OCI-LY7 (cell line): ENCODE data around the gene EPDR1. TPM values are rescaled to one million over a fixed set of nuclear protein-coding genes. Genes with fewer than 3 reads are reported as not detected.

Experiments
- BruUV-seq: library from RNA; stranded (reverse); fragments of 400-500 nt; replicated peaks from 2 replicates; lab custom pipeline; 2021; lab: Mats Ljungman, UMichigan
- CTCF ChIA-PET: fragments of 300-600 bp; sonication (Branson Sonifier 250); formaldehyde crosslinking; loops from one replicate; lab custom pipeline; 2022; ENCODE audit warnings: antibody characterized with exemption; ENCODE audit not compliant: unreplicated experiment; lab: Charles Lee
- POLR2A ChIA-PET: fragments of 300-600 bp; sonication (Branson Sonifier 250); formaldehyde crosslinking; loops from one replicate; lab custom pipeline; 2022; ENCODE audit warnings: antibody characterized with exemption; lab: Charles Lee
- DNase-seq: peaks from one replicate; pipeline ENCODE4 v3.0.0-alpha.2; 2015; ENCODE audit warnings: low spot score
- H2AFZ ChIP-seq: fragments of 200-600 bp; sonication (generic), shearing (Covaris generic); 2 replicates; pipeline ENCODE4 v1.6.1; 2014; ENCODE audit warnings: mild to moderate bottlenecking, antibody characterized with exemption, low read length, moderate library complexity
- H3K27ac ChIP-seq: fragments of 200-600 bp; sonication (generic); 2 replicates; pipeline ENCODE4 v1.5.1; 2014; ENCODE audit warnings: mixed run types, low read depth, mild to moderate bottlenecking, moderate library complexity, low read length, inconsistent platforms; ENCODE audit not compliant: poor library complexity, severe bottlenecking
- H3K36me3 ChIP-seq: fragments of 200-600 bp; sonication (generic); 2 replicates; pipeline ENCODE4 v1.6.1; 2014; ENCODE audit warnings: mild to moderate bottlenecking, antibody characterized with exemption, low read length, moderate library complexity, mixed read lengths; ENCODE audit not compliant: insufficient read depth
- H3K4me1 ChIP-seq: fragments of 200-600 bp; sonication (generic); 2 replicates; pipeline ENCODE4 v1.5.1; 2014; ENCODE audit warnings: mild to moderate bottlenecking, low read length; ENCODE audit not compliant: insufficient read depth, poor library complexity, severe bottlenecking
- H3K4me2 ChIP-seq: fragments of 200-600 bp; sonication (generic); 2 replicates; pipeline ENCODE4 v1.6.1; 2014; ENCODE audit warnings: mild to moderate bottlenecking, low read length
- H3K4me3 ChIP-seq: fragments of 200-600 bp; sonication (generic); 2 replicates; pipeline ENCODE4 v1.5.1; 2014; ENCODE audit warnings: mild to moderate bottlenecking, low read depth, low read length; ENCODE audit not compliant: poor library complexity, severe bottlenecking
- H3K79me2 ChIP-seq: fragments of 200-600 bp; sonication (generic); 2 replicates; pipeline ENCODE4 v1.6.1; 2016; ENCODE audit warnings: low read depth, mild to moderate bottlenecking, low read length, moderate library complexity, mixed read lengths; ENCODE audit not compliant: insufficient read depth
- H3K9me2 ChIP-seq: fragments of 200-600 bp; sonication (generic); 2 replicates; pipeline ENCODE4 v1.6.1; 2016; ENCODE audit warnings: mild to moderate bottlenecking, low read length, mixed read lengths; ENCODE audit not compliant: insufficient read depth
- H3K9me3 ChIP-seq: fragments of 200-600 bp; sonication (generic); 2 replicates; pipeline ENCODE4 v1.6.1; 2014; ENCODE audit warnings: mild to moderate bottlenecking, mixed run types, low read length, mixed read lengths
- H4K20me1 ChIP-seq: fragments of 200-600 bp; sonication (generic); 2 replicates; pipeline ENCODE4 v1.6.1; 2014; ENCODE audit warnings: mild to moderate bottlenecking, antibody characterized with exemption, low read length, moderate library complexity, mixed read lengths; ENCODE audit not compliant: insufficient read depth
- EZH2phosphoT487 ChIP-seq: fragments of 200-600 bp; sonication (generic); IDR thresholded peaks from 2 replicates; pipeline ENCODE4 v1.6.1; 2018; ENCODE audit warnings: low read depth, borderline replicate concordance, mild to moderate bottlenecking, mixed run types, antibody characterized with exemption, low read length, moderate library complexity, mixed read lengths
- intact Hi-C: fragments of 100-400 bp; cut with micrococcal nuclease; formaldehyde crosslinking; loops from one replicate; pipeline ENCODE4 v1.10.0; 2022; ENCODE audit not compliant: unreplicated experiment
- total RNA-seq, 2 experiments: library from RNA; depleted of rRNA in 1 of 2; stranded (reverse); fragments of >200 nt in 1 of 2; shearing (Covaris generic) in 1 of 2; gene quantifications; 2 replicates each; pipeline ENCODE4 v1.2.3, GENCODE V29; 2014 to 2022
- TF ChIP-seq, protein P1 (sequence below): fragments of 200-600 bp; sonication (generic); conservative IDR thresholded peaks from 2 replicates; pipeline ENCODE4 v1.5.1; 2014; ENCODE audit warnings: mild to moderate bottlenecking, antibody characterized with exemption, low read length, moderate library complexity, mixed read lengths

The EPDR1 gene
- total RNA-seq, 2 experiments from 2014 or later: not detected

DNA sequence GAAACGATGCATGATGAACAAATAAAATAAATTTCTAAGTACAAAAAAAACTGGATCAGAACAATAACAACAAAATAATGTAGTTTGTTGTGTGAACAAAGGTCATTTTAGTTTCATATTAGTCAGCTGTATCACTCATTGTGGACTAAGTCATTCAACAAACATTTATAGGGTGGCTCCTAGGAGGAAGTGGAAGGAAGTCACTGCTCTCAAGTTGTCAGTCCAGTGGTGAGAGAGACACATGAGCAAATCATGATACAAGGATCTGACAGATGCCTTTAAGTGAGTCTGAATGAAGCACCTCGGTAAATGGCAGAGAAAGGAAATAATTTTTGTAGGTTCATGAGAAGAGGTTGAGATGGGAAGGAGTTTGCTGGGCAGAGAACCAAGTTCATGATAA, 56.8 kb downstream of the EPDR1 start:
- no peak overlapping the region for H3K27ac ChIP-seq
- no peaks in the 10 kb centered on the region for H3K79me2 ChIP-seq
- H2AFZ ChIP-seq: no peak overlapping the region
- no peaks in the 10 kb centered on the region for H3K36me3 ChIP-seq
- H3K9me2 ChIP-seq: no peaks in the 10 kb centered on the region
- no peak for TF ChIP-seq EZH2phosphoT487
- TF ChIP-seq, protein P1, sequence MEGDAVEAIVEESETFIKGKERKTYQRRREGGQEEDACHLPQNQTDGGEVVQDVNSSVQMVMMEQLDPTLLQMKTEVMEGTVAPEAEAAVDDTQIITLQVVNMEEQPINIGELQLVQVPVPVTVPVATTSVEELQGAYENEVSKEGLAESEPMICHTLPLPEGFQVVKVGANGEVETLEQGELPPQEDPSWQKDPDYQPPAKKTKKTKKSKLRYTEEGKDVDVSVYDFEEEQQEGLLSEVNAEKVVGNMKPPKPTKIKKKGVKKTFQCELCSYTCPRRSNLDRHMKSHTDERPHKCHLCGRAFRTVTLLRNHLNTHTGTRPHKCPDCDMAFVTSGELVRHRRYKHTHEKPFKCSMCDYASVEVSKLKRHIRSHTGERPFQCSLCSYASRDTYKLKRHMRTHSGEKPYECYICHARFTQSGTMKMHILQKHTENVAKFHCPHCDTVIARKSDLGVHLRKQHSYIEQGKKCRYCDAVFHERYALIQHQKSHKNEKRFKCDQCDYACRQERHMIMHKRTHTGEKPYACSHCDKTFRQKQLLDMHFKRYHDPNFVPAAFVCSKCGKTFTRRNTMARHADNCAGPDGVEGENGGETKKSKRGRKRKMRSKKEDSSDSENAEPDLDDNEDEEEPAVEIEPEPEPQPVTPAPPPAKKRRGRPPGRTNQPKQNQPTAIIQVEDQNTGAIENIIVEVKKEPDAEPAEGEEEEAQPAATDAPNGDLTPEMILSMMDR: no peak
- POLR2A ChIA-PET: no interaction called here
- H4K20me1 ChIP-seq: no peaks in the 10 kb centered on the region
- H3K9me3 ChIP-seq: no peaks in the 10 kb centered on the region
- no peaks in the 10 kb centered on the region for H3K4me1 ChIP-seq
- intact Hi-C loops: no loop called here
- no peak overlapping the region for H3K4me3 ChIP-seq
- no TSS peak for BruUV-seq
- DNase-seq: no peak
- CTCF ChIA-PET: no interaction called here
- no peak overlapping the region for H3K4me2 ChIP-seq

DNA sequence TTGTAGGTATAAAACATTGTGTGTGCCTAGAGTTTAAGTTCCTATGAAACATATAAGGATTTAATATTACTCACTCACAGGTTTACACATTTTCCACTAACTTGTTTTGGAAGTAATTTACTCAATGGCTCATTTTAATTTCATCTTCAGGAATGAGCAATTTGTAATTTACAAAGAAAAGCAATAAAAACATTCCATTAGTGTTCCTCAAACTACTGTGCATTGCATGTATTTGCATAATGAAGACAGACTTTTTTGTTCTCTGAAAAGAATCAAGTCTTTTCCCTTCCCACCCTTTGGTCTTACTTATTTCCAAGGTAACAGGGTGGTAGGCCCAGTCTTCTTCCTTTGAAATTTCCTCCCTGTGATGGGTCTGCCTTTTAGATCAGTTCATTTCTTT, 61.2 kb downstream of the EPDR1 start:
- intact Hi-C loops: no loop called here
- H3K79me2 ChIP-seq: no peaks in the 10 kb centered on the region
- no peaks in the 10 kb centered on the region for H3K9me2 ChIP-seq
- no peak for DNase-seq
- H3K4me1 ChIP-seq: no peaks in the 10 kb centered on the region
- CTCF ChIA-PET: no interaction called here
- no peaks in the 10 kb centered on the region for H3K9me3 ChIP-seq
- POLR2A ChIA-PET: no interaction called here
- no peak for TF ChIP-seq EZH2phosphoT487
- TF ChIP-seq, protein P1: no peak
- no peak overlapping the region for H2AFZ ChIP-seq
- no TSS peak for BruUV-seq
- no peak overlapping the region for H3K27ac ChIP-seq
- H3K36me3 ChIP-seq: no peaks in the 10 kb centered on the region
- H3K4me2 ChIP-seq: no peak overlapping the region
- no peak overlapping the region for H3K4me3 ChIP-seq
- H4K20me1 ChIP-seq: no peaks in the 10 kb centered on the region

DNA sequence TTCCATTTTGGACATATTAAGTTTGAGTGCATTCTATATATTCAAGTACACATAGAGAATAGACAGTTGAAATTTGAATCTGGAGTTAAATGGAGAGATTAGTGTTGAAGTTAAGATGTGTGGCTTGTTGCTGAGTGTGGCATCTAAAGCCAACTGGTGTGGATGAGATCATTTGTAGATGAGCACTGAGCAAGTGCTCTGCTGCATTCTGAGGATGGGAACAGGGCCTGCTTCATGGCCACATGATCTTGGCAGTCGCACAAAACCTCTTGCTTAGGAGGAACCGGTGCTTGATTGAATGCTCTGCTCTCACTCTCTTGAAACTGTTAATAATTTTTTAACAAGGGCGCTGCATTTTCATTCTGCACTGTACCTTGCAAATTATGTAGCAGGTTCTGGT, 62.0 kb downstream of the EPDR1 start:
- H4K20me1 ChIP-seq: no peaks in the 10 kb centered on the region
- POLR2A ChIA-PET: no interaction called here
- H3K4me2 ChIP-seq: no peak overlapping the region
- CTCF ChIA-PET: no interaction called here
- no peak for TF ChIP-seq EZH2phosphoT487
- TF ChIP-seq, protein P1: no peak
- no peaks in the 10 kb centered on the region for H3K4me1 ChIP-seq
- no TSS peak for BruUV-seq
- H3K36me3 ChIP-seq: no peaks in the 10 kb centered on the region
- no peak overlapping the region for H3K4me3 ChIP-seq
- H3K79me2 ChIP-seq: no peaks in the 10 kb centered on the region
- no peak overlapping the region for H2AFZ ChIP-seq
- intact Hi-C loops: no loop called here
- H3K9me2 ChIP-seq: no peaks in the 10 kb centered on the region
- no peak for DNase-seq
- H3K27ac ChIP-seq: no peak overlapping the region
- no peaks in the 10 kb centered on the region for H3K9me3 ChIP-seq
